ENCODE results near the gene KCNIP4. TPM values are rescaled to one million over a fixed set of nuclear protein-coding genes. Genes with fewer than 3 reads are reported as not detected.
A peak's percentile ranks its signal among the peaks of the same experiment; 100 is the strongest.

The KCNIP4 gene
- polyA plus RNA-seq, 4 donors = 1.3 to 3.7 TPM; not detected in 2

GRCh38 chr4:21454831-21455230, 493.7 kb downstream of the KCNIP4 start:
- Histone ChIP-seq H3K27ac (ENCODE audit: low read depth in 1 of 3, low read length in 2 of 3) (no peak overlapping the region), H3K27me3 (ENCODE audit: control insufficient read depth in 3 of 3, insufficient read depth in 3 of 3, low read length in 3 of 3) (no peaks in the 10 kb centered on the region), H3K4me3 (ENCODE audit: low read depth in 1 of 3, low read length in 3 of 3) (no peak overlapping the region), H3K36me3 (ENCODE audit: control insufficient read depth in 3 of 3, insufficient read depth in 2 of 3, low read depth in 1 of 3, low read length in 3 of 3) (no peaks in the 10 kb centered on the region), H3K9me3 (ENCODE audit: control insufficient read depth in 2 of 2, insufficient read depth in 1 of 2, low read depth in 1 of 2, low read length in 1 of 2) (no peaks in the 10 kb centered on the region), H3K4me1 (ENCODE audit: control insufficient read depth in 3 of 3, insufficient read depth in 2 of 3, low read depth in 1 of 3, low read length in 2 of 3) (no peaks in the 10 kb centered on the region)
- no peak for FAIRE-seq
- 13 to 24% (median 16%) methylated on average over 1 of the region's 1 CpG for WGBS, 3 donors
- DNase-seq = no peak

- 39 to 59% (median 45%) methylated on average over 4 of the region's 4 CpGs for WGBS, 3 donors
Observed at GRCh38 chr4:21454201-21454600, 494.4 kb downstream of the KCNIP4 start.

GRCh38 chr4:21452931-21453330, 495.6 kb downstream of the KCNIP4 start:
- Histone ChIP-seq H3K4me3 (ENCODE audit: low read depth in 1 of 3, low read length in 3 of 3) (no peak overlapping the region), H3K4me1 (ENCODE audit: control insufficient read depth in 3 of 3, insufficient read depth in 2 of 3, low read depth in 1 of 3, low read length in 2 of 3) (no peaks in the 10 kb centered on the region), H3K9me3 (ENCODE audit: control insufficient read depth in 2 of 2, insufficient read depth in 1 of 2, low read depth in 1 of 2, low read length in 1 of 2) (no peaks in the 10 kb centered on the region), H3K36me3 (ENCODE audit: control insufficient read depth in 3 of 3, insufficient read depth in 2 of 3, low read depth in 1 of 3, low read length in 3 of 3) (no peaks in the 10 kb centered on the region), H3K27me3 (ENCODE audit: control insufficient read depth in 3 of 3, insufficient read depth in 3 of 3, low read length in 3 of 3) (no peaks in the 10 kb centered on the region), H3K27ac (ENCODE audit: low read depth in 1 of 3, low read length in 2 of 3) (no peak overlapping the region)
- FAIRE-seq = no peak
- no peak for DNase-seq

More at GRCh38 chr4:21454201-21454600, 494.4 kb downstream of the KCNIP4 start:
- H3K9me3 ChIP-seq (ENCODE audit: control insufficient read depth in 2 of 2, insufficient read depth in 1 of 2, low read depth in 1 of 2, low read length in 1 of 2) = no peaks in the 10 kb centered on the region
- H3K27ac ChIP-seq (ENCODE audit: low read depth in 1 of 3, low read length in 2 of 3) = no peak overlapping the region
- FAIRE-seq (no peak), DNase-seq (no peak)
- H3K36me3 ChIP-seq (ENCODE audit: control insufficient read depth in 3 of 3, insufficient read depth in 2 of 3, low read depth in 1 of 3, low read length in 3 of 3) = no peaks in the 10 kb centered on the region
- no peaks in the 10 kb centered on the region for H3K4me1 ChIP-seq (ENCODE audit: control insufficient read depth in 3 of 3, insufficient read depth in 2 of 3, low read depth in 1 of 3, low read length in 2 of 3)
- H3K4me3 ChIP-seq (ENCODE audit: low read depth in 1 of 3, low read length in 3 of 3) = no peak overlapping the region
- no peaks in the 10 kb centered on the region for H3K27me3 ChIP-seq (ENCODE audit: control insufficient read depth in 3 of 3, insufficient read depth in 3 of 3, low read length in 3 of 3)

- DNase-seq (no peak), FAIRE-seq (no peak)
- Histone ChIP-seq H3K27me3 (ENCODE audit: control insufficient read depth in 3 of 3, insufficient read depth in 3 of 3, low read length in 3 of 3) (no peaks in the 10 kb centered on the region), H3K4me3 (ENCODE audit: low read depth in 1 of 3, low read length in 3 of 3) (no peak overlapping the region), H3K36me3 (ENCODE audit: control insufficient read depth in 3 of 3, insufficient read depth in 2 of 3, low read depth in 1 of 3, low read length in 3 of 3) (no peaks in the 10 kb centered on the region), H3K9me3 (ENCODE audit: control insufficient read depth in 2 of 2, insufficient read depth in 1 of 2, low read depth in 1 of 2, low read length in 1 of 2) (peaks cover 0 to 2% of the 10 kb centered on the region in 2 donors), H3K27ac (ENCODE audit: low read depth in 1 of 3, low read length in 2 of 3) (no peak overlapping the region), H3K4me1 (ENCODE audit: control insufficient read depth in 3 of 3, insufficient read depth in 2 of 3, low read depth in 1 of 3, low read length in 2 of 3) (no peaks in the 10 kb centered on the region)
- 31 to 41% (median 33%) methylated on average over 1 of the region's 1 CpG for WGBS, 3 donors
Observed at GRCh38 chr4:21451032-21451431, 497.5 kb downstream of the KCNIP4 start.

GRCh38 chr4:21450331-21450730, 498.2 kb downstream of the KCNIP4 start:
- Histone ChIP-seq H3K27ac (ENCODE audit: low read depth in 1 of 3, low read length in 2 of 3) (no peak overlapping the region), H3K27me3 (ENCODE audit: control insufficient read depth in 3 of 3, insufficient read depth in 3 of 3, low read length in 3 of 3) (no peaks in the 10 kb centered on the region), H3K4me1 (ENCODE audit: control insufficient read depth in 3 of 3, insufficient read depth in 2 of 3, low read depth in 1 of 3, low read length in 2 of 3) (no peaks in the 10 kb centered on the region), H3K36me3 (ENCODE audit: control insufficient read depth in 3 of 3, insufficient read depth in 2 of 3, low read depth in 1 of 3, low read length in 3 of 3) (no peaks in the 10 kb centered on the region), H3K4me3 (ENCODE audit: low read depth in 1 of 3, low read length in 3 of 3) (no peak overlapping the region), H3K9me3 (ENCODE audit: control insufficient read depth in 2 of 2, insufficient read depth in 1 of 2, low read depth in 1 of 2, low read length in 1 of 2) (peaks cover 0 to 2% of the 10 kb centered on the region in 2 donors)
- no peak for DNase-seq
- WGBS, 3 donors = 19 to 46% (median 35%) methylated on average over 4 of the region's 4 CpGs
- FAIRE-seq = no peak

- Histone ChIP-seq H3K4me1 (ENCODE audit: control insufficient read depth in 3 of 3, insufficient read depth in 2 of 3, low read depth in 1 of 3, low read length in 2 of 3) (no peaks in the 10 kb centered on the region), H3K36me3 (ENCODE audit: control insufficient read depth in 3 of 3, insufficient read depth in 2 of 3, low read depth in 1 of 3, low read length in 3 of 3) (no peaks in the 10 kb centered on the region), H3K27me3 (ENCODE audit: control insufficient read depth in 3 of 3, insufficient read depth in 3 of 3, low read length in 3 of 3) (no peaks in the 10 kb centered on the region), H3K27ac (ENCODE audit: low read depth in 1 of 3, low read length in 2 of 3) (no peak overlapping the region), H3K9me3 (ENCODE audit: control insufficient read depth in 2 of 2, insufficient read depth in 1 of 2, low read depth in 1 of 2, low read length in 1 of 2) (peaks cover 0 to 5% of the 10 kb centered on the region in 2 donors), H3K4me3 (ENCODE audit: low read depth in 1 of 3, low read length in 3 of 3) (no peak overlapping the region)
- no peak for DNase-seq
- FAIRE-seq = no peak
Observed at GRCh38 chr4:21447301-21448054, 501.1 kb downstream of the KCNIP4 start.

- H3K4me1 ChIP-seq (ENCODE audit: control insufficient read depth in 3 of 3, insufficient read depth in 2 of 3, low read depth in 1 of 3, low read length in 2 of 3) = no peaks in the 10 kb centered on the region
- H3K27me3 ChIP-seq (ENCODE audit: control insufficient read depth in 3 of 3, insufficient read depth in 3 of 3, low read length in 3 of 3) = no peaks in the 10 kb centered on the region
- 56 to 71% (median 67%) methylated on average over 2 of the region's 2 CpGs for WGBS, 3 donors
- no peaks in the 10 kb centered on the region for H3K9me3 ChIP-seq (ENCODE audit: control insufficient read depth in 2 of 2, insufficient read depth in 1 of 2, low read depth in 1 of 2, low read length in 1 of 2)
- FAIRE-seq = no peak
- DNase-seq = no peak
- H3K27ac ChIP-seq (ENCODE audit: low read depth in 1 of 3, low read length in 2 of 3) = no peak overlapping the region
- no peak overlapping the region for H3K4me3 ChIP-seq (ENCODE audit: low read depth in 1 of 3, low read length in 3 of 3)
- H3K36me3 ChIP-seq (ENCODE audit: control insufficient read depth in 3 of 3, insufficient read depth in 2 of 3, low read depth in 1 of 3, low read length in 3 of 3) = no peaks in the 10 kb centered on the region
Observed at GRCh38 chr4:21420166-21420565, 528.4 kb downstream of the KCNIP4 start.

GRCh38 chr4:21415728-21416127, 532.8 kb downstream of the KCNIP4 start:
- FAIRE-seq (no peak), DNase-seq (no peak)
- no peaks in the 10 kb centered on the region for H3K36me3 ChIP-seq (ENCODE audit: control insufficient read depth in 3 of 3, insufficient read depth in 2 of 3, low read depth in 1 of 3, low read length in 3 of 3)
- H3K27me3 ChIP-seq (ENCODE audit: control insufficient read depth in 3 of 3, insufficient read depth in 3 of 3, low read length in 3 of 3) = no peaks in the 10 kb centered on the region
- no peak overlapping the region for H3K27ac ChIP-seq (ENCODE audit: low read depth in 1 of 3, low read length in 2 of 3)
- H3K4me1 ChIP-seq (ENCODE audit: control insufficient read depth in 3 of 3, insufficient read depth in 2 of 3, low read depth in 1 of 3, low read length in 2 of 3) = no peaks in the 10 kb centered on the region
- WGBS, 3 donors = 63 to 69% (median 64%) methylated on average over 4 of the region's 4 CpGs
- no peaks in the 10 kb centered on the region for H3K9me3 ChIP-seq (ENCODE audit: control insufficient read depth in 2 of 2, insufficient read depth in 1 of 2, low read depth in 1 of 2, low read length in 1 of 2)
- H3K4me3 ChIP-seq (ENCODE audit: low read depth in 1 of 3, low read length in 3 of 3) = no peak overlapping the region

- Histone ChIP-seq H3K4me3 (ENCODE audit: low read depth in 1 of 3, low read length in 3 of 3) (no peak overlapping the region), H3K27me3 (ENCODE audit: control insufficient read depth in 3 of 3, insufficient read depth in 3 of 3, low read length in 3 of 3) (no peaks in the 10 kb centered on the region), H3K4me1 (ENCODE audit: control insufficient read depth in 3 of 3, insufficient read depth in 2 of 3, low read depth in 1 of 3, low read length in 2 of 3) (no peaks in the 10 kb centered on the region), H3K27ac (ENCODE audit: low read depth in 1 of 3, low read length in 2 of 3) (no peak overlapping the region), H3K36me3 (ENCODE audit: control insufficient read depth in 3 of 3, insufficient read depth in 2 of 3, low read depth in 1 of 3, low read length in 3 of 3) (no peaks in the 10 kb centered on the region), H3K9me3 (ENCODE audit: control insufficient read depth in 2 of 2, insufficient read depth in 1 of 2, low read depth in 1 of 2, low read length in 1 of 2) (no peaks in the 10 kb centered on the region)
- DNase-seq (peak in 1 of 2 donors; percentile 2), FAIRE-seq (no peak)
- WGBS, 3 donors = 24 to 40% (median 37%) methylated on average over 5 of the region's 5 CpGs
Observed at GRCh38 chr4:21413807-21414370, 534.7 kb downstream of the KCNIP4 start.
